ENCODE results near the gene TNKS1BP1.

DNA sequence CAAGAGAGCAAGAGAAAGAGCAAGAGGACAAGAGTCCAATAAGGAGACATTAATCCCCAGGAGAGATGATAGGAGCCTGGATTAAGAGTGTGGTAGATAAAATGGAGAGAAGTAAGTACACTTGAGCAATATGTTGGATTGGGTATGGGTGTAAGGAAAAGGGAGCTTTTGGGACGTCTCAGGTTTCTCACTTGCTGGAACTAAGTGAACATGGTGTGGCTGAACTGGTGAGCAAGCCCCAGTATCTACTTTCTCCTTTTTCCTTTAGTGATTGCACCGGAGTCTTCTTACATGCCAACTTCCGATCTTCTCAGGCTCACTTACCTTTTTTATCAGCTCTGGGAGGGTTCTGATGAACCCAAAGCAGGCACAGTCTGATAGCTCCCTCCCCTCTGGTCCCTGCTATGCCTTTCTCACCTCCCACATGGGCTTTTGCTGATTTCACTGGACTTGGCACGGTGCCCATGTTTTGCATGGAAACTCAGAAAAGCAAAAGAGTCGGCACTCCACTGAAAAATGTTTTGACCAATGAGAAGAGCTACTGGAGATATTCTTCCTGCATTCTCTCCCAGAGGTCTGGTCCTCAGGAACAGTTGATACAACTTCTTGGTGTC is 73.2 kb downstream of the TNKS1BP1 start:
- no peak for TF ChIP-seq POLR2AphosphoS5 (IDR thresholded peaks at IDR 0.05)
- TF ChIP-seq CTCF (IDR thresholded peaks at IDR 0.05), result no peak
